GM21515 (cell line): Measurements from ENCODE around the gene ANKRD16.
"Not testable (repeated sequence)": the region's sequence is repeated elsewhere in the genome, so short reads cannot be mapped to it uniquely, and the experiment has no call there.

Experiments used
- ATAC-seq: cut with Tn5 transposase; IDR thresholded peaks from one replicate; pipeline ENCODE4 v1.9.1; 2021; ENCODE audit not compliant: unreplicated experiment

Gene ANKRD16

GRCh38 chr10:5877041-5877440, 12.7 kb downstream of the ANKRD16 start:
- ATAC-seq = not testable (repeated sequence)

- no peak for ATAC-seq
These were observed 13.4 kb downstream of the ANKRD16 start for GRCh38 chr10:5876181-5876768.

- peak; percentile 78 for ATAC-seq
These were observed 16.1 kb downstream of the ANKRD16 start for GRCh38 chr10:5873515-5873995.

GRCh38 chr10:5871596-5871995, 18.1 kb downstream of the ANKRD16 start:
- no peak for ATAC-seq

GRCh38 chr10:5869156-5869555, 20.5 kb downstream of the ANKRD16 start:
- ATAC-seq = no peak

- ATAC-seq = not testable (repeated sequence)
These were observed 21.3 kb downstream of the ANKRD16 start for GRCh38 chr10:5868383-5868782.

- not testable (repeated sequence) for ATAC-seq
These were observed 22.5 kb downstream of the ANKRD16 start for GRCh38 chr10:5867091-5867615.

- ATAC-seq = not testable (repeated sequence)
These were observed 23.1 kb downstream of the ANKRD16 start for GRCh38 chr10:5866451-5867081.

- peak; percentile 1 for ATAC-seq
These were observed 26.6 kb downstream of the ANKRD16 start for GRCh38 chr10:5862981-5863685.

- peak; percentile 96 for ATAC-seq
These were observed 27.2 kb downstream of the ANKRD16 start for GRCh38 chr10:5862360-5862961.

- ATAC-seq = no peak
These were observed 29.6 kb downstream of the ANKRD16 start for GRCh38 chr10:5860066-5860465.

GRCh38 chr10:5858811-5859210, 30.9 kb downstream of the ANKRD16 start:
- ATAC-seq = no peak

- ATAC-seq = no peak
These were observed 33.0 kb downstream of the ANKRD16 start for GRCh38 chr10:5856701-5857004.

- no peak for ATAC-seq
These were observed 33.6 kb downstream of the ANKRD16 start for GRCh38 chr10:5855979-5856700.

- no peak for ATAC-seq
These were observed 35.6 kb downstream of the ANKRD16 start for GRCh38 chr10:5854131-5854475.

- not testable (repeated sequence) for ATAC-seq
These were observed 43.0 kb downstream of the ANKRD16 start for GRCh38 chr10:5846667-5847066.

GRCh38 chr10:5844345-5845055, 45.2 kb downstream of the ANKRD16 start:
- no peak for ATAC-seq

GRCh38 chr10:5843686-5844344, 45.9 kb downstream of the ANKRD16 start:
- no peak for ATAC-seq

- no peak for ATAC-seq
These were observed 47.7 kb downstream of the ANKRD16 start for GRCh38 chr10:5841965-5842364.
